PC-9 (cell line): ENCODE results near the gene NTM. TPM values are rescaled to one million over a fixed set of nuclear protein-coding genes. Genes with fewer than 3 reads are reported as not detected.

Source experiments
- BruUV-seq: library from RNA; stranded (reverse); fragments of 400-500 nt; replicated peaks from 2 replicates; lab custom pipeline; 2021; lab: Mats Ljungman, UMichigan
- CTCF ChIA-PET: fragments of 300-600 bp; sonication (Branson Sonifier 250); formaldehyde crosslinking; loops from one replicate; lab custom pipeline; 2022; ENCODE audit warnings: antibody characterized with exemption; lab: Charles Lee
- POLR2A ChIA-PET: fragments of 300-600 bp; sonication (Branson Sonifier 250); formaldehyde crosslinking; loops from one replicate; lab custom pipeline; 2022; ENCODE audit warnings: antibody characterized with exemption; ENCODE audit not compliant: unreplicated experiment; lab: Charles Lee
- DNase-seq, 2 experiments: peaks; one replicate each; pipeline versions ENCODE4 v3.0.0 to v3.0.0-alpha.2; 2015 to 2022; ENCODE audit warnings: mixed read lengths in 1 of 2
- H2AFZ ChIP-seq: fragments of 200-600 bp; sonication (generic); 2 replicates; pipeline ENCODE4 v1.8.1; 2017; ENCODE audit warnings: antibody characterized with exemption
- H3F3A ChIP-seq: fragments of 200-600 bp; sonication (generic); 2 replicates; pipeline ENCODE4 v1.8.1; 2017; ENCODE audit warnings: antibody characterized with exemption, mild to moderate bottlenecking, low read depth; ENCODE audit not compliant: insufficient read depth
- H3K27ac ChIP-seq: fragments of 200-600 bp; sonication (generic); 2 replicates; pipeline ENCODE4 v1.6.1; 2016; ENCODE audit warnings: mixed run types
- H3K27me3 ChIP-seq: fragments of 200-600 bp; sonication (generic); 2 replicates; pipeline ENCODE4 v1.6.1; 2016; ENCODE audit warnings: low read depth, mixed run types; ENCODE audit not compliant: insufficient read depth
- H3K36me3 ChIP-seq: fragments of 200-600 bp; sonication (generic); 2 replicates; pipeline ENCODE4 v1.6.1; 2016; ENCODE audit warnings: low read depth, mixed run types
- H3K4me1 ChIP-seq: fragments of 200-600 bp; sonication (generic); replicated peaks from 2 replicates; pipeline ENCODE4 v1.6.1; 2016; ENCODE audit warnings: mixed run types; ENCODE audit not compliant: insufficient read depth
- H3K4me2 ChIP-seq: fragments of 200-600 bp; sonication (generic); 2 replicates; pipeline ENCODE4 v1.6.1; 2017; ENCODE audit warnings: mixed run types
- H3K4me3 ChIP-seq: fragments of 200-600 bp; sonication (generic); 2 replicates; pipeline ENCODE4 v1.6.1; 2016; ENCODE audit warnings: mixed run types
- H3K79me2 ChIP-seq: fragments of 200-600 bp; sonication (generic); 2 replicates; pipeline ENCODE4 v1.6.1; 2017; ENCODE audit warnings: low read depth, mixed run types
- H3K9me2 ChIP-seq: fragments of 200-600 bp; sonication (generic); 2 replicates; pipeline ENCODE4 v1.8.1; 2017; ENCODE audit warnings: mild to moderate bottlenecking; ENCODE audit not compliant: insufficient read depth
- H3K9me3 ChIP-seq: fragments of 200-600 bp; sonication (generic); 2 replicates; pipeline ENCODE4 v1.8.1; 2016; ENCODE audit warnings: low read depth; ENCODE audit not compliant: insufficient read depth
- H4K20me1 ChIP-seq: fragments of 200-600 bp; sonication (generic); 2 replicates; pipeline ENCODE4 v1.8.1; 2017; ENCODE audit not compliant: insufficient read depth
- EZH2 ChIP-seq: fragments of 200-600 bp; sonication (generic); IDR thresholded peaks from 2 replicates; pipeline ENCODE4 v1.8.0; 2017; ENCODE audit warnings: antibody characterized with exemption, low read depth
- intact Hi-C: fragments of 100-400 bp; cut with micrococcal nuclease; formaldehyde crosslinking; loops from one replicate; pipeline ENCODE4 v1.10.0; 2022; ENCODE audit not compliant: unreplicated experiment
- total RNA-seq: library from RNA; stranded (reverse); gene quantifications from 2 replicates; pipeline ENCODE4 v1.2.3, GENCODE V29; 2021
- TF ChIP-seq, protein P1 (sequence below): fragments of 200-600 bp; sonication (generic); conservative IDR thresholded peaks from 2 replicates; pipeline ENCODE4 v1.6.1; 2017; ENCODE audit warnings: mixed run types, antibody characterized with exemption, mild to moderate bottlenecking, moderate library complexity

Gene NTM
- total RNA-seq, 1 experiment from 2014 or later: not detected

DNA sequence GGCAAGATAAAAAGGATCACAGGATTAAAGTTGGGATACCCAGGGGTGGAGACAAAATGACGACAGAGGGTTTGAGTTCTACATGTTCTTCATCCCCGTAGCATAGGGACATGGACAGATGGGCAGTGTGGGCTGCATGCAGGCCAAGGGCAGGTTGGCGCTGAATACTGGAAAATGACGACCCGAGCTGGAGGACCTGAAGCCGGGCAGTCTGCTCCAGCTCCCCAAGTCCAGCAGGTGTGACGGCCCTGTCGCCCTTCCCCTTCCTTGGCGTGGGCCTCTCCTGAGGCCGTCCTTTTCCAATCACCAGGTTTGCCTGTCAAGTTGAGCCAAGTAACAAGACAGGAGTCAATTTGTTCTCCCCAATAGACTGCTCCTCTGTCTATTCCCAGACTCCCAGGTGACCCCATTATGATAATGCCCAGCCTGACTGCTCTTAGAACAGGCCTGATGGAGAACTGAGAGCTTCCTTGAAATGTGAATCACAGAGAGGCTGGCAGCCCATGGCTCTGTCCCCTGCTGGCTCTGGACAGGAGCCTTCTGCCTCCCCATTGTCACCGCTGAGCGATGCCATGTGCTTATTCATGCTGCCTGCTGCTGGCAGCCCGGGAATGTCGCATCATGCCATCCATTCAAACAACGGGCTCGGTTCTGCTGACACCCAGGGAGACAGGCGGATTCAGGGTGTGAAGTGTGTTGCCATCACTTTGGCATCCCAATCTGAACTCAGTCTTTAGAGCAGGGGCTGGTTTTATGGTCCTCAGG lies 392.1 kb downstream of the NTM start:
- no TSS peak for BruUV-seq
- Histone ChIP-seq H3K9me3 (no peaks in the 10 kb centered on the region), H3K4me3 (no peak overlapping the region), H3F3A (no peaks in the 10 kb centered on the region), H3K4me1 (no peaks in the 10 kb centered on the region), H3K9me2 (no peaks in the 10 kb centered on the region), H3K79me2 (no peaks in the 10 kb centered on the region), H2AFZ (no peak overlapping the region), H4K20me1 (no peaks in the 10 kb centered on the region), H3K27me3 (peaks cover 34% of the 10 kb centered on the region), H3K4me2 (no peak overlapping the region), H3K27ac (no peak overlapping the region), H3K36me3 (no peaks in the 10 kb centered on the region)
- intact Hi-C loops: no loop called here
- POLR2A ChIA-PET: no interaction called here
- no peak for TF ChIP-seq EZH2
- TF ChIP-seq, protein P1, sequence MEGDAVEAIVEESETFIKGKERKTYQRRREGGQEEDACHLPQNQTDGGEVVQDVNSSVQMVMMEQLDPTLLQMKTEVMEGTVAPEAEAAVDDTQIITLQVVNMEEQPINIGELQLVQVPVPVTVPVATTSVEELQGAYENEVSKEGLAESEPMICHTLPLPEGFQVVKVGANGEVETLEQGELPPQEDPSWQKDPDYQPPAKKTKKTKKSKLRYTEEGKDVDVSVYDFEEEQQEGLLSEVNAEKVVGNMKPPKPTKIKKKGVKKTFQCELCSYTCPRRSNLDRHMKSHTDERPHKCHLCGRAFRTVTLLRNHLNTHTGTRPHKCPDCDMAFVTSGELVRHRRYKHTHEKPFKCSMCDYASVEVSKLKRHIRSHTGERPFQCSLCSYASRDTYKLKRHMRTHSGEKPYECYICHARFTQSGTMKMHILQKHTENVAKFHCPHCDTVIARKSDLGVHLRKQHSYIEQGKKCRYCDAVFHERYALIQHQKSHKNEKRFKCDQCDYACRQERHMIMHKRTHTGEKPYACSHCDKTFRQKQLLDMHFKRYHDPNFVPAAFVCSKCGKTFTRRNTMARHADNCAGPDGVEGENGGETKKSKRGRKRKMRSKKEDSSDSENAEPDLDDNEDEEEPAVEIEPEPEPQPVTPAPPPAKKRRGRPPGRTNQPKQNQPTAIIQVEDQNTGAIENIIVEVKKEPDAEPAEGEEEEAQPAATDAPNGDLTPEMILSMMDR: no peak
- DNase-seq: no peak
- CTCF ChIA-PET: no interaction called here

- Histone ChIP-seq H3F3A (no peaks in the 10 kb centered on the region), H2AFZ (no peak overlapping the region), H3K79me2 (no peaks in the 10 kb centered on the region), H3K9me3 (no peaks in the 10 kb centered on the region), H3K9me2 (no peaks in the 10 kb centered on the region), H3K27ac (no peak overlapping the region), H3K4me3 (no peak overlapping the region), H3K4me1 (no peaks in the 10 kb centered on the region), H4K20me1 (no peaks in the 10 kb centered on the region), H3K27me3 (peaks cover 40% of the 10 kb centered on the region), H3K4me2 (no peak overlapping the region), H3K36me3 (no peaks in the 10 kb centered on the region)
- TF ChIP-seq, protein P1: no peak
- no peak for TF ChIP-seq EZH2
- BruUV-seq: no TSS peak
- intact Hi-C loops: no loop called here
- no peak for DNase-seq
- POLR2A ChIA-PET: no interaction called here
- CTCF ChIA-PET: no interaction called here
Observed at GRCh38 chr11:131763193-131763890, 392.9 kb downstream of the NTM start.

GRCh38 chr11:131764126-131764525 lies 393.7 kb downstream of the NTM start:
- POLR2A ChIA-PET: no interaction called here
- no TSS peak for BruUV-seq
- Histone ChIP-seq H3K27ac (no peak overlapping the region), H3K36me3 (no peaks in the 10 kb centered on the region), H3F3A (no peaks in the 10 kb centered on the region), H3K4me1 (no peaks in the 10 kb centered on the region), H3K79me2 (no peaks in the 10 kb centered on the region), H3K27me3 (peaks cover 45% of the 10 kb centered on the region), H2AFZ (no peak overlapping the region), H3K4me2 (no peak overlapping the region), H3K9me2 (no peaks in the 10 kb centered on the region), H3K4me3 (no peak overlapping the region), H4K20me1 (no peaks in the 10 kb centered on the region), H3K9me3 (no peaks in the 10 kb centered on the region)
- CTCF ChIA-PET: no interaction called here
- DNase-seq: no peak
- TF ChIP-seq, protein P1: no peak
- no peak for TF ChIP-seq EZH2
- intact Hi-C loops: no loop called here
